Stimulated activated CD8-positive, alpha-beta memory T cell treated with anti-CD3 and anti-CD28 coated beads, Interleukin-7, amount 100 ng/mL, for 48 hours (primary cell): Measurements from ENCODE around the gene EYA3.

Source experiments
- DNase-seq, 2 donors: peaks; one replicate each; pipeline ENCODE4 v3.0.0-alpha.2; 2020; ENCODE audit warnings: low read depth in 1 of 2; ENCODE audit errors: extremely low read depth in 1 of 2

The EYA3 gene

DNA sequence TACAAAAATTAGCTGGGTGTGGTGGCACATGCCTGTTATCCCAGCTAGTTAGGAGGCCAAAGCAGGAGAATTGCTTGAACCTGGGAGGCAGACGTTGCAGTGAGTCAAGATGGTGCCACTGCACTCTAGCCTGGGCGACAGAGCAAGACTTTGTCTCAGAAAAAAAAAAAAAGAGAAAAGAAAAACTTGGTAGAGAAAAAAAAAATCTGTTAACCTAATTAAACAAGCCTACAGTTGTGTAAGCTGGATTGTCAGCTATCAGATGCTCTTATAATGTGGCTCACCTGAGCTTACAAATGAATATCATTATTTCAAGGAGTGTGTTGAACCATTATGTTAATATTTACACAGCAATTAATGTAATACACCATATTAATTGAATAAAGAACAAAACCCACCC, 26.4 kb upstream of the EYA3 start:
- no peak for DNase-seq

DNA sequence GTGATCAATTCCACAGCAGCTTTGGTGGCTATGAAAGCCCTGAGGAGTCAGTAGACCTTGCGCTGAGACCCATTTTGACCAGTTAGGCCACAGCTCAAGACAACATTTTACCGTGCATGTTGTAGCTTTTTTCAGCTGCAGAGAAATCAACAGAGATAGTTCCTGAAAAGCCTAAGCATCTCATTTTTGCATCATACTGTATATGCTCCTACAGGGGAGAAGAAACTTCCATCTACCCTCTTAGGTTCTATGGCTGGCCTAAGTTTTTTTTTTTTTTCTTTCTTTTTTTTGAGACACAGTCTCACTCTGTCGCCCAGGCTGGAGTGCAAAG, 24.8 kb upstream of the EYA3 start:
- DNase-seq: no peak

DNA sequence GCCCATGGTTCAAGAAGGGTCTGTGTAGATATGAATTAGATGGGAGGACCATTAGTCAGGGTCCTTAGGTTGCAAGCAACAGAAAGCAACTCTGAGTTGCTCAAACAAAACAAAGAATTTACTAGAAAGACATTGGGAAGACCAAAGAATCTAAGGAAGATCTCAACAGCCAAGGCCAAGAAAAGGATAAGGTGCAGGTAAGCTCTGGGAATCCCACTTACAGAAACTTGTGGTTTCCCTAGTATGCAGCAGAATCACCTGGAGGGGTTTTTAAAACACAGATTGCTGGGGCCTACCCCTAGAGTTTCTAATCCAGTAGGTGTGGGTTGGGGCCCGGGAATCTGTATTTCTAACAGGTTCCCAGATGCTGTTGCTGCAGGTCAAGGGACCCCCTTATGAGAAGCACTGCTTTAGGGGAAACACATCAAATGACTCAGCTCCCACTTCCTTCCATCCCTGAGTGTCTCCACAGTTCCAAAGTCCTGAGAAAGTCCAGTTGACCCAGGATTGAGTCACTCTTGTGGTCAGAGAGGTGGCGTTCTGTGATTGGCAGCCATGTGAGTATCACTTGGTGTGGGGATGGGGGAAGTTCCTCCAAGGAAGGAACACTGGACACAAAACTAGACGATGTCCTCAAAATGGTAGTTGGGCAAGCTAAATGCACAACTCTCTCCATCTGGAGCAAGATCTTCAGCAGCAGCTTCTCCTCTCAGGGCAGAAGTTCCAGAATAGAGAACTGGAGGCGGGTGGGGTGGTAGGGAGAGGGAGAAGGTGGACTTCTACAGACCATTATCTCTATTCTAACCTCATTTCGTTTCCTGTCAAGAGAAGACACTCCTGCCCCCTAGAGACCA, 24.2 kb upstream of the EYA3 start:
- DNase-seq: no peak

DNA sequence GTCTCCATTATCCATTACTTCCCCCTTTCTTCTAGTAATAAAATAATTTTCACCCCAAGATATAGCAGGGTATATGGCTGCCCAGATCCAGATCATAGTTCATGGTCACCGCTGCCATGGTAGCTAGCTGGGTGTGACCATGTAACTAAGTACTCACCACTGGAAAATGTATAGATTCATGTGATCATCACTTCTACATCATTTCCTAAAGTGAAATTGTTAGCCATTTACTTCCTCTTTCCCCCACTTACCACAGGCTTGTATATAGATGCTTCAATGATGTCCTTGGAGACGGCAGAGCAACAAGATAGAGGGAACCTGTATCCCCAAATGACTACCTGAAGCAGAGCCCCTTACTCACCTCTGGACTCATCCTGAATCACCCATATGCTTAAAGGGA, 22.7 kb upstream of the EYA3 start:
- no peak for DNase-seq

DNA sequence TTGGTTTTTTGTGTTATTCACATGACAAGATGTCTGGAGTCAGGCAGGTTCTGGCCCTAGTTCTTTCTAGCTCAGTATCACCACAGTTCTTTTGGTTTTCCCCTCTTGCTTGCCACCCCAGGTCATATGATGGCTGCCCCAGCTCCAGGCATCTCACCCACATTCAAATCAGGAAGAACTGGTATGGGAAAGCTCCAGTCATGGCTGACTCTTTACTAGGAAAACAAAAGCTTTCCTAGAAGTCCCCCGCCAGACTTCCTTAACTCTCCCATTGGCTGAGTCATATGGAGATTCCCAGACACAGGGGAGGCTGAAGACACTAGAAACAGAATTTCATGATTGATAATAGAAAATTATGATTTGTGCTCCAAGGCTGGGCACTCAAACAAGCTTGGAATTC, 22.1 kb upstream of the EYA3 start:
- DNase-seq: no peak

DNA sequence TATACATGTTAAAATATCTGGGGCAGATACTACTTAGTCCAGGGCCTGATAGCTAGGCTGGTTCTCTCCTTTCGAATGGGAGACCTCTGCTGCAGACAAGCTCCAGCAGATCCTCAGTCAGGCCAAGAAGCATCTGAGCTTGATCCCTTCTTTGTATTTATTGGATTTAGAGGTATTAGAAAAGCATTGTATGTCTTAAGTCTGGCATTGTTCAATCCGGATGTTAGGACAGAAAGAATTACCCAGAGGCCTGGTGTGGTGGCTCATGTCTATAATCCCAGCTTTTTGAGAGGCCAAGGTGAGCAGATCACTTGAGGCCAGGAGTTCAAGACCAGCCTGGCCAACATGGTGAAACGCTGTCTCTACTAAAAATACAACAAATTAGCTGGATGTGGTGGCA, 21.2 kb upstream of the EYA3 start:
- DNase-seq: no peak

DNA sequence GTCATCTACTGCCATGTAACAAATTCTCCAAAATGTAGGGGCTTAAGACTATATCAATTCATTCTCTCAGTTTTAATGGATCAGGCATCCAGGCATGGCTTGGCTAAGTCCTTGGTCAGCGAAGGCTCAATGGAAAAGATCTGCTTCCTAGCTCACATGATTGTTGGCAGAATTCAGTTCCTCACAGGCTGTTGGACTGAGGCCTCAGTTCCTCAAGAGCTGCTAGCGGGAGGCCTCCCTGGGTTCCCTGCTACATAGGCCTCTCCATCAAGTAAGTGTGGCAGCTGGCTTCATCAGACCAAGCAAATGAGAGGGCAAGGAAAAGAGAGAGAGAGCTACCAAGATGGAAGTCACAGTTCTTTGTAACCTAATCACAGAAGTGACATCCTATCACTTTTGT, 19.6 kb upstream of the EYA3 start:
- DNase-seq: no peak

DNA sequence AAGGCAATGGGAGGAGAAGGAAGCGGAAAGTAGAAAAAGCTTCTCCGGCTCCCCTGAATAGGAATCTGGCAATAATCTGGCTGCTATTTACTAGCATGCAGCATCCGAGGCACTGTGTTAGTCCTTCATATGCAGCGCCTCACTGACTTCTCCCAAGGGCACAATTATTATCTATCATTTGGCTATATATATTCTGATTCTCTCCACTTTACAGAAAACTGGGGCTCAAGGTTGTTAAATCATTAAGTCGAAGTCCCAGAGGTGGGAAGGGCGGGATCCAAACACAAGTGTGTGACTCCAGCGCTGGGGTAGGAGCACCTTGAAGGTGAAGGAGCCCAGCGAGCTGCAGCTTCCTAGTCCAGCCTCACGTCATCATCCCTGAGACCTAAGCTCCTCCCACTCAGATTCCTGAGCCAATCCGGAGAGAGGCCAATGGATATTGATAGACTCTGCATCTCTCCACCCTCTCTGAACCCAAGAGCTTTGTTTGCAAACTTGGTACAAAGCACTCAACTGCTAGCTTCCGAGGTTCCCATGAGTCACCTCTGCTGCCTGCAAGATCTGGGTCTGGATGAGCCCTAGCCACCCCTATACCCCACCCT, 16.6 kb upstream of the EYA3 start:
- DNase-seq: no peak

DNA sequence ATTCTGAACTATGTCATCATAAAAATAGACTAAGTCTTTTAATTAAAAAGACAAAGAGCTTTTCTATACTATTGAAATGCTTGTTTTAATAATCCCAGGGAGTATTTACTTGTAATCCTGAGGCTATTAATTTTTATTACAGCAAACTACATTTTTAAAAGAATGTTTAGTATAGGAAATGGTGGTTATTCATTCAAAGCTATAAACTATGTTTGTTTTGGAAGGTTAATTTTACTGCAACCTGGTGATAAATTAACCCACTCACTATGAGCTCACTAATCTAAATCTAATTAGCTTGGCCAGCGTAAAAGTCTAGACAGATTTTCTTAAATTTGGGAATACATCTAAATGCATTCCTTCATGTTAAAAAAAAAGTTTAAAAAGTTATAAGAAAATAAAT, 13.8 kb upstream of the EYA3 start:
- DNase-seq: no peak

DNA sequence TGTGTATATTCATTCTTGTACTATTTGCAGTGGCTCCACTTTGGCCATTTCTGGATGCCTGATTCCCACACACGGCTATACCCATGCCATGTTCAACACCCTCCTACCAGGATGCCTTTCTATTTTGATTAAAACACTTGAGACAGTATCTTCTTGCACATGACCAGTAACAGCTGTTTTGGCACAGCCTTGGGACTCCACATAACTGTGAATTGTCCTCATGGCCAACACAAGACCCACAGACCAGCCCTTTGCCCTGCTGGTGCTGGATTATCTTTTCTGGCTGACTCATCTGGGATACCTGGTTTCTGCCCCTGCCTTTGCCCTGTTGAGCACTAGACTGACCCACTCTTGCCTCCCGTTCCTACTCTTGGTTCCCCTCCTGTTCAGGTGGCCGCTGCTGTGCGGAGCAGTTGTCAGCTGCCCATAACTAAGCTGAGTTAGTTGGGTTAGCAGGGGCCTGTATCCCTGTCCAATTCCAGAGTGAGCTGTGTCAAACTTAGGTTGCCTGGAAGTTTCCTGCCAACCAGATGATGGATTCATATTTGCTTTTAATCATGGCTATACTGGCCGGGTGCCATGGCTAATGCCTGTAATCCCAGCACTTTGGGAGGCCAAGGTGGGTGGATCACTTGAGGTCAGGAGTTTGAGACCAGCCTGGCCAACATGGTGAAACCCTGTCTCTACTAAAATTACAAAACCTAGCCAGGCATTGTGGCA, 10.8 kb upstream of the EYA3 start:
- DNase-seq: no peak

DNA sequence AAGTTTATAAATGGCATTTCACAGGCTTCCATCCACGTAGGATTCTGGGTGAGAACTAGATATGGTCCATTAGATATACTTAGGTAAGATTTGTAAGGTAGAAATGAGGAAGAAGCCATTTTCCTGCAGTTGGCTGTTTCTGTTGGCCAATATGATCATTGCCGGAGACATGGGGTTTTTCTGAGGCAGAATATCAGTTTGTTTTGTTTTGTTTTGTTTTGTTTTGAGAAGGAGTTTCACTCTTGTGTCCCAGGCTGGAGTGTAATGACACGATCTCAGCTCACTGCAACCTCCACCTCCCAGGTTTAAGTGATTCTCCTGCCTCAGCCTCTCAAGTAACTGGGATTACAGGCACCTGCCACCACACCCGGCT, 8.7 kb upstream of the EYA3 start:
- no peak for DNase-seq

DNA sequence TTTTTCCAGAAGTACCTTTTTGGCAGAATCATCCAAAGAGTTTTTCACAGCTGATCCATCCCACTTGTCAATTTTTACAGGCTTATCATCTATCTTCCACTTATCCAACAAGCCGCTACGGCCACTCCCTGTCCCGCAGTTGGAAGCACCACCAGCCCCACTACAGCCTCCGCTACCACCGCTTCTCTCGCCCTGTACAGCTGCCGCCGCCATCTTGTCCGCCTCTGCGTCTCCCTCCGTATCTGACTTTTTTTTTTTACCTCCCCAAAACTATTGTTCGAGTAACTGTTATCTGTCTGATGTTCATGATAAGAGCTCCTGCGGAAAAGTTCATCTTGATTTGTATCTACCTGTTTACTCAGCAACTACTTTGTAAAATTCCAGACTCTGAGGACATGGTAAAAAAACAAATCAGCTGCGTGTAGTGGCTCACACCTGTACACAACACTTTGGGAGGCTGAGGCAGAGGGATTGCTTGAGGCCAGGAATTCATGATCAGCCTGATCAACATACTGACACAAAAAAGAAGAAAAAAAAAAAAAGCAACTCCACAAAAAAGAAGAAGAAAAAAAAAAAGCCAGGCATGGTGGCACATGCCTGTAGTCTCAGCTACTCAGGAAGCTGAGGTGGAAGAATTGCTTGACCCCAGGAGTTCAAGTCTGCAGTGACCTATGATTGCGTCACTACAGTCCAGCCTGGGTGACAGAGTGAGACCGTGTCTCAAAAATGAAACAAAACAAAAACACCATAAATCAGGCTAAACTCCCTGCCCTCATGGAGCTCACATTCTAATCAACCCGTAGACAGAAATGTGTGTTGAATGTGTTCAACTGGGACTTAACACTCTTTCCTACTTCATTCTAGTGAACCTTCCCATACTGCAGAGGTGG, 8.0 kb upstream of the EYA3 start:
- no peak for DNase-seq

DNA sequence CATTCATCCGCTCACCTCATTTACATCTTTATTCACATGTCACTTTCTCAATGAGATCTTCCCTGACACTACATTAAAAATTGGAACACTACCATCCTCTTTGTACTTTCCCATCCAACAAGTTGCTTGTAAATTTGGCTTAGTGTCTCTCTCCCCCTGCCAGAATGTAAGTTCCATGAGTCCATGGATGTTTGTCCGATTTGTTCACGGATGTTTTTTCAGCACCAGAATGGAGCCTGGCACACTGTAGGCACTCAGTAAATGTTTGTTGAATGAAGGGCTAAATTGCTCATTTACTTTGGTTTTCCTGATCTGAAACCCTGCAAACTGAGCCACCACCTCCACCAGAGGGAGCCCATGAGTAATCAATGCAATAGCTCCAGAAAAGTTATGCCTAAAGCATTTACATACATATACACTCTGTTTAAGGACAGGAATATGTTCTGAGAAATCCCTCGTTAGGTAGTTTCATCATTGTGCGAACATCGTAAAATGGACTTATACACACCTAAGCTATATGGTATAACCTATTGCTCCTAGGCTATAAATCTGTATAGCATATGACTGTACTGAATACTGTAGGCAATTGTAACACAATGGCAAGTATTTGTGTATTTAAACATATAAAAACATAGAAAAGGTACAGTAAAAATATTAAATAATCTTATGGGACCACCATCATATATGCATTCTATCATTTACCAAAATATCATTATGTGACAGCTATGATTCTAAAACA, 2.8 kb upstream of the EYA3 start:
- peak; percentile 39 to 62 for DNase-seq

DNA sequence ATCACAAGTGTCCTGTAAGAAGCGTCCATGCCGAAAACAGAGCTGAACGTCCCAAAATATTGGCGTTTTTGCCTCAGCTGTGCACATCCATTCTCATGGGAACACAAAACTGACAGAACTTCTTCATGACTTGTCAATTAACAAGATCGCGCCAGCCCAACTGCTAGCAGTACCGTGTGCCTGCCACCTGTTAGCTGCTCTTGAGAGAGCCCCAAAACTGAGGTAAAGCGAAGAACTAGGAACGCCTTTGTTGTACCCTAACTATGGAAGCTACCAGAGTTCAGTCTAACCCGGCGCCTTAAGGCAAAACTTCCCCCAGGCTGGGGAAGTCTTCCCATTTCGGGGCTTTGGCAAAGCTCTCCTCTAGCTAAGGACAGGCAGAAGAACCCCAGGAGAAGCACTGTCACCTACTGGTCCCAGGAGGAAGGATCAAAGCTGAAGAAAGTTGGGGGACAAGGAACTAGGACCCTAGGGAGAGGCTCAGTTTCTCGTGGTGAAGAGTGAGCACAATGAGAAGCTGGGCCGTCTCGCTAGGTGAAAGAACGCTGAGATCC, 719 bp downstream of the EYA3 start:
- DNase-seq: no peak

DNA sequence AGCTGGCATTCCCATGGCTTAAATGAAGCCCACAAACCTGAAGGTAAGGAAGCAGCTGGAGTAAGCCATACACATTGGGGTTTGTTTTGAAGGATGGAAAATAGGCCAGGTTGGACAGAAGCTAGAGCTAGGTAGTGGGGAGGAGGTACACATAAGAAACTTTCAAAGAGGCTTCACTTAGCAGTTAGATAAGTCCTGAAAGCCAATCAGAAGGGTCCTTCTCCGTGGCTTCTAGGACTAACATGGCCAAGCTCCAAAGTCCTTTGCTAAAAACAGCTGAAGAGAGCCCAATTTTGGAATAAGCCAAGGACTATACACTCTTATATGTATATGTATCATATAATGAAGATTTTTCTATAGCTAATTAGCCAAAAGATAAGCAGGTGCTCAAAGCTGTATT, 1.8 kb downstream of the EYA3 start:
- no peak for DNase-seq

DNA sequence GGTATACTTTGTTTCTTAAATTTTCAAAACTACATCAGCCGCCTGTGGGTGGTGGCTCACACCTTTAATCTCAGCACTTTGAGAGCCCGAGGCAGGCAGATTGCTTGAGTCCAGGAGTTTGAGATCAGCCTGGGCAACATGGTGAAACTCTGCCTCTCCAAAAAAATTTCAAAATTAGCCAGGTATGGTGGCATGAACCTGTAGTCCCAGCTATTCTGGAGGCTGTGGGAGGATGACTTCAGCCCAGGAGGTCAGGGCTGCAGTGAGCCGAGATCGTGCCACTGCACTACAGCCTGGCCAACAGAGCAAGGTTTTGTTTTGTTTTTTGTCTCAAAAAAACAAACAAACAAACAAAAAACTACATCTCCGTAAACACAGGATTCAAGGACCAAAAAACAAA, 3.3 kb downstream of the EYA3 start:
- DNase-seq: no peak

DNA sequence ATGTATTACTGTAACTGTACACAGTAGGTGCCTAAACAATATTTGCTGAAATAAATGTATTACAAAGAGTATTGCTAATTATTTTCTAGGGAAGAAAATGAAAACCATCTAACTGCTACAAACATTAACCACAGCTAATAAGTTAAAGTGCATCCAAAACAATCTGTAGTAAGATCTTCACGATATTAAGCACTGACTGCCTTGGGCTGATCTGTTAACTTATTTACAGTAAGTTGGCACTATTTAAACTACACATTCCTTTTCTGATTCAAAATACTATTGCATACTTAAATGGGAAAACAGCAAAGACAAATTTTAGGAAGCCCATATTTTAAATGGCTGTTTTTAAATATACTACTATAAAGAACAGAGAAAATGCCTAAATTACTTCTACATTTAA, 4.5 kb downstream of the EYA3 start:
- DNase-seq: no peak

DNA sequence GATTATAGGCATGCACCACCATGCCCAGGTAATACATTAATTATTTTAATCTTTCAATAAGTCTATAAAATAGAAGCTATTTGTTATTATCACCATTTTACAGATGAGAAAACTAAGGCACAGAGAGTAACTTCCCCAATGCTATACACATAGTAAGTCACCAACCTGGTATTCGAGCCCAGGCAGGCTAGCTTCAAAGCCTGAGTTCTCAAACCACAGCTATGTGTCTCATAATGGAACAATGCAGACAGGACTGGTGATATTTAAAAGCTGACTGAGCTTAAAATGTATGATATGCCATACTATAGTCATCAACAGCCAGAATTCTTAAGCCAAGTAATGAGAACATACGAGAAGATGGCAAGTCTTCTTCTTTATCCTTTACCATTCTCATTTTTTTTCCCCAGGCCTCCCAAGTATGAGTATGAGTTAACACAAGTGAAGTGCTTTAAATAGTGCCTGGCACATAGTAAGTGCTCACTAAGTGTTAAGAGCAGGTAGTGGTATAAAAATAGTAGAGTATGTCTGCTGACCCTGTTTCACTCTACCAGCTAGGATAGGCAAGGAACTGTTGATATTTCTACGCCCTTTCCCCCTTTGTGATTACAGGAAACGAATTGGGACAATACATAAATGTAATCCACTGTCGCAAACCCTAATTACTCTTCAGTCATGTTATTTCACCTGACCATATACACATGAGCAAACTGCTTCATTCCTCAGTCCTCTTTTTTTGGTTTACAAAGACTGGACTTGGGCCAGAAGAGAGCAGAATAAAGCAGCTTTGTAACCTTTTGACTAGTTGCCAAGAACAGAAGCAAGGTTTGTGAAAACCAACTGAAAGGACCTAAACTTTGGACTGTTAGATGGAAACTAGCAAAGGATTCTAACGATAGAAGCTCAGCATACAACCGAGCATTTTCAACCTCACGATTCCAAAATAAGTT, 9.5 kb downstream of the EYA3 start:
- no peak for DNase-seq

DNA sequence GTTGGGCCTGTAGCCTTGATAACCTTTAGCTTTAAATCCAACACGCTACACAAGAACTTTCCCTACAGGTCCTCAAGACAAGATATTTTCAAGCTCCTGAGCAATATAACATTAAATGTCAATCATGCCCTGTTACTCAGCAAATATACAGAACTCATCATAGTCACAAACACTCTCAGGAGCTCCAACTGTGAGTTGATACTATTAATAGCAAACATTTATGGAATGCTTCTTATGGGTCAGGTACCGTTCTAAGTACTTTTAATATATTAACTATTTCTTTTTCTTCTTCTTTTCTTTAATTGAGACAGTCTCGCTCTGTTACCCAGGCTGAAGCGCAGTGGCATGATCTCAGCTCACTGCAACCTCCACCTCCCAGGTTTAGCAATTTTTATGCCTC, 10.1 kb downstream of the EYA3 start:
- no peak for DNase-seq
